Suprapubic skin (tissue), 4 donors: Measurements from ENCODE around the gene DCP1A. TPM values are rescaled to one million over a fixed set of nuclear protein-coding genes. Genes with fewer than 3 reads are reported as not detected.
"Not testable (repeated sequence)": the region's sequence is repeated elsewhere in the genome, so short reads cannot be mapped to it uniquely, and the experiment has no call there.

ENCODE experiments used
- DNase-seq, 2 donors: peaks; one replicate each; pipeline ENCODE4 v3.0.0-alpha.2; 2019; ENCODE audit warnings: low spot score in 2 of 2
- H3K27ac ChIP-seq: fragments of 200-600 bp; sonication (generic); one replicate; pipeline ENCODE4 v1.5.1; 2019
- H3K27me3 ChIP-seq: fragments of 200-600 bp; sonication (generic); one replicate; pipeline ENCODE4 v1.5.1; 2019
- H3K36me3 ChIP-seq: fragments of 200-600 bp; sonication (generic); one replicate; pipeline ENCODE4 v1.5.1; 2019
- H3K4me1 ChIP-seq: fragments of 200-600 bp; sonication (generic); one replicate; pipeline ENCODE4 v1.5.1; 2019
- H3K4me3 ChIP-seq: fragments of 200-600 bp; sonication (generic); one replicate; pipeline ENCODE4 v1.5.1; 2019; ENCODE audit warnings: mild to moderate bottlenecking
- H3K9me3 ChIP-seq: fragments of 200-600 bp; sonication (generic); one replicate; pipeline ENCODE4 v1.5.1; 2019
- EP300 ChIP-seq: sonication (generic); formaldehyde crosslinking; IDR thresholded peaks from one replicate; pipeline ENCODE4 v1.6.1; 2017; ENCODE audit warnings: antibody characterized with exemption
- POLR2A ChIP-seq, 2 donors: fragments of 450-650 bp; IDR thresholded peaks; one replicate each; pipeline ENCODE4 v1.6.1; 2017; ENCODE audit warnings: antibody characterized with exemption in 2 of 2, mild to moderate bottlenecking in 2 of 2, moderate library complexity in 2 of 2
- POLR2AphosphoS5 ChIP-seq, 3 donors: sonication (generic); formaldehyde crosslinking; IDR thresholded peaks; one replicate each; pipeline ENCODE4 v1.6.1; 2017; ENCODE audit warnings: antibody characterized with exemption in 3 of 3
- WGBS: methylation state at CpG from one replicate; pipeline ENCODE4 v1.1.5; 2018; 5-methylcytosine and 5-hydroxymethylcytosine counted together
- total RNA-seq, 4 donors: library from RNA; depleted of rRNA; stranded (reverse); fragments of >200 nt; gene quantifications; one replicate each; pipeline ENCODE4 v1.1.0, GENCODE V29; 2016
- TF ChIP-seq, protein P1 (sequence below), 2 donors: fragments of 200-600 bp in 1 of 2; fragments of 450-650 bp in 1 of 2; sonication (generic) in 1 of 2; IDR thresholded peaks; one replicate each; pipeline ENCODE4 v1.5.1; 2016 to 2019; ENCODE audit warnings: antibody characterized with exemption in 2 of 2, mild to moderate bottlenecking in 1 of 2, moderate library complexity in 1 of 2

Gene DCP1A
- total RNA-seq, 4 donors from 2014 or later: 18.0 to 30.1 (median 22.8) TPM

DNA sequence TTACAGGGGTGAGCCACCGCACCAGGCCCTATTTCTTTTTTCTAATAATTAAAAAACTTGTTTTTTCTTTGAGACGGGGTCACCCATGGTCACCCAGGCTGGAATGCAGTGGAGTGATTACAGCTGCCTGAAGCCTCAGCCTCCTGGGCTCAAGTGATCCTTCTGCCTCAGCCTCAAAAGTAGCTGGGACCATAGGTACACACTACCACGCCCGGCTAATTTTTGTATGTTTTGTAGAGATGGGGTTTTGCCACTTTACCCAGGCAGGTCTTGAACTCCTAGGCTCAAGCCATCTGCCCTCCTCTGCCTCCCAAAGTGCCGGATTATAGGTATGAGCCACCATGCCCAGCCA, 90.7 kb downstream of the DCP1A start:
- Histone ChIP-seq H3K4me1 (peaks cover 21% of the 10 kb centered on the region), H3K9me3 (no peaks in the 10 kb centered on the region), H3K4me3 (no peak overlapping the region), H3K27me3 (no peaks in the 10 kb centered on the region), H3K27ac (no peak overlapping the region), H3K36me3 (no peaks in the 10 kb centered on the region)
- 95% methylated on average over 5 of the region's 5 CpGs for WGBS
- DNase-seq: no peak
- TF ChIP-seq, protein P1, sequence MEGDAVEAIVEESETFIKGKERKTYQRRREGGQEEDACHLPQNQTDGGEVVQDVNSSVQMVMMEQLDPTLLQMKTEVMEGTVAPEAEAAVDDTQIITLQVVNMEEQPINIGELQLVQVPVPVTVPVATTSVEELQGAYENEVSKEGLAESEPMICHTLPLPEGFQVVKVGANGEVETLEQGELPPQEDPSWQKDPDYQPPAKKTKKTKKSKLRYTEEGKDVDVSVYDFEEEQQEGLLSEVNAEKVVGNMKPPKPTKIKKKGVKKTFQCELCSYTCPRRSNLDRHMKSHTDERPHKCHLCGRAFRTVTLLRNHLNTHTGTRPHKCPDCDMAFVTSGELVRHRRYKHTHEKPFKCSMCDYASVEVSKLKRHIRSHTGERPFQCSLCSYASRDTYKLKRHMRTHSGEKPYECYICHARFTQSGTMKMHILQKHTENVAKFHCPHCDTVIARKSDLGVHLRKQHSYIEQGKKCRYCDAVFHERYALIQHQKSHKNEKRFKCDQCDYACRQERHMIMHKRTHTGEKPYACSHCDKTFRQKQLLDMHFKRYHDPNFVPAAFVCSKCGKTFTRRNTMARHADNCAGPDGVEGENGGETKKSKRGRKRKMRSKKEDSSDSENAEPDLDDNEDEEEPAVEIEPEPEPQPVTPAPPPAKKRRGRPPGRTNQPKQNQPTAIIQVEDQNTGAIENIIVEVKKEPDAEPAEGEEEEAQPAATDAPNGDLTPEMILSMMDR (IDR thresholded peaks at IDR 0.05): no peak
- TF ChIP-seq POLR2A (IDR thresholded peaks at IDR 0.05) (no peak), EP300 (no peak), POLR2AphosphoS5 (IDR thresholded peaks at IDR 0.05) (no peak)

DNA sequence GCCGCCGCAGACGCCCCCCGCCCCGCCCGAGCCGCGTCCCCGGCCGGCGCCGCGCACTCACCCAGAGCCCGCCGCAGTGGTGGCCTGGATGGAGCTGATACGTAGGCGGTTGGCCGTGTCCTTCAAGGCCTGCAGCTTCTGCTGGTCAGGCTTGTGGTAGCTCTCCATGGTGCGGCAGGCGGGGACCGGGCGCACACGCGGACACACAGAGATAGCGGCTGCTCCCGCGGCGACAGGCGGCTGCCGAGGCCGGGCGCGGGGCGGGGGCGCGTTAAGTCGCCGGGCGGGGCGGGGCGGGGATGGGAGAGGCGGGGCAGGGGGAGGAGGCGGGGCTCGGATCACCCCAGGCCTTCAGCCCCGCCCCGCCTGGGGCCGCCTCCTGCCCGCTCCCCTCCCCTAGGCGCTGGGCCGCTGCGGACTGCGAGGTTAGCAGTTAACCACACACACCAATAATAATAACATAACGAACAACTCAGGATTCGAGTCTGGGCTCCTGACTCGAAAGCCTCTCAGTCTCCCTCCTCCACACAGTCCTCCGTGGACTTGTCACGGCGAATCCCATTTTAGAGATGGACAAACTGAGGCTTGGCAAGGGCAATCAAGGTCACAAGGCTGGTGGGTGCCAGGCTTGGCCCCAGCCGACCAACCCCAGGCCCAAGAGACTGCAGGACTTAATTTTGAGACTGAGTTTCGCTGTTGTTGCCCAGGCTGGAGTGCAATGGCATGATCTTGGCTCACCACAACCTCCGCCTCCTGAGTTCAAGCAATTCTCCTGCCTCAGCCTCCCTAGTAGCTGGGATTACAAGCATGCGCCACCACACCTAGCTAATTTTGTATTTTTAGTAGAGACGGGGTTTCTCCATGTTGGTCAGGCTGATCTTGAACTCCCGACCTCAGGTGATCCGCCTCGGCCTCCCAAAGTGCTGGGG, 91.3 kb downstream of the DCP1A start, which contains the start of gene TKT:
Gene TKT, minus strand, starts transcription at position 248 of the 929 bp plus-strand sequence. Its CDS starts 80 bp downstream, at position 168.
- Histone ChIP-seq H3K27ac (peak within 1 kb of the TSS; percentile 84), H3K4me3 (peak within 1 kb of the TSS; percentile 91), H3K9me3 (no peaks in the 10 kb centered on the region), H3K36me3 (no peaks in the 10 kb centered on the region), H3K27me3 (no peaks in the 10 kb centered on the region), H3K4me1 (peaks cover 28% of the 10 kb centered on the region)
- DNase-seq: peak; percentile 88 to 91
- TF ChIP-seq, protein P1 (IDR thresholded peaks at IDR 0.05): no peak
- TF ChIP-seq POLR2A (IDR thresholded peaks at IDR 0.05): no peak
- TF ChIP-seq POLR2AphosphoS5 (IDR thresholded peaks at IDR 0.05): no peak
- TF ChIP-seq EP300: no peak
- 70% methylated on average over 10 of the region's 66 CpGs for WGBS

DNA sequence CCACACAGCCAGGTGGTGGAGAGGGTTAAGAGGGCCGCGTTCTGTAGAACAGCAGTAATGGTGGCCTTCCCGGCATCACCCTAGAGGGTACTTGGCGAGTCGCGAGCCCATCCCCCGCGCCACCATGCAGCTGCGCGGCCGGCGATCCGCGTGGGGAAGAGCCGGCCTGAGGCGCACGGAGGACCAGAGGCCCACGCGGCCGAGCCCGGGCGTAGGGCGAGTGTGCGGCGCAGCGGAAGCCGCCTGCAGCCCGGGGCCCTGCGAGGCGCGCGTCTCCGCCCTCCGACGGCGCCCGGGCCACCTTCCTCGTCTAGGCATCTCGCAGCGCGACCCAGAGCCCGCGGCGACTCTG, 91.9 kb downstream of the DCP1A start:
- DNase-seq: no peak
- Histone ChIP-seq H3K27me3 (no peaks in the 10 kb centered on the region), H3K4me1 (peaks cover 34% of the 10 kb centered on the region), H3K36me3 (no peaks in the 10 kb centered on the region), H3K9me3 (no peaks in the 10 kb centered on the region), H3K4me3 (peak overlapping the region; percentile 91), H3K27ac (peak overlapping the region; percentile 84)
- no peak for TF ChIP-seq EP300
- no peak for TF ChIP-seq POLR2AphosphoS5 (IDR thresholded peaks at IDR 0.05)
- TF ChIP-seq POLR2A (IDR thresholded peaks at IDR 0.05): no peak
- WGBS: no CpG with 5 or more reads among the region's 44 CpGs

DNA sequence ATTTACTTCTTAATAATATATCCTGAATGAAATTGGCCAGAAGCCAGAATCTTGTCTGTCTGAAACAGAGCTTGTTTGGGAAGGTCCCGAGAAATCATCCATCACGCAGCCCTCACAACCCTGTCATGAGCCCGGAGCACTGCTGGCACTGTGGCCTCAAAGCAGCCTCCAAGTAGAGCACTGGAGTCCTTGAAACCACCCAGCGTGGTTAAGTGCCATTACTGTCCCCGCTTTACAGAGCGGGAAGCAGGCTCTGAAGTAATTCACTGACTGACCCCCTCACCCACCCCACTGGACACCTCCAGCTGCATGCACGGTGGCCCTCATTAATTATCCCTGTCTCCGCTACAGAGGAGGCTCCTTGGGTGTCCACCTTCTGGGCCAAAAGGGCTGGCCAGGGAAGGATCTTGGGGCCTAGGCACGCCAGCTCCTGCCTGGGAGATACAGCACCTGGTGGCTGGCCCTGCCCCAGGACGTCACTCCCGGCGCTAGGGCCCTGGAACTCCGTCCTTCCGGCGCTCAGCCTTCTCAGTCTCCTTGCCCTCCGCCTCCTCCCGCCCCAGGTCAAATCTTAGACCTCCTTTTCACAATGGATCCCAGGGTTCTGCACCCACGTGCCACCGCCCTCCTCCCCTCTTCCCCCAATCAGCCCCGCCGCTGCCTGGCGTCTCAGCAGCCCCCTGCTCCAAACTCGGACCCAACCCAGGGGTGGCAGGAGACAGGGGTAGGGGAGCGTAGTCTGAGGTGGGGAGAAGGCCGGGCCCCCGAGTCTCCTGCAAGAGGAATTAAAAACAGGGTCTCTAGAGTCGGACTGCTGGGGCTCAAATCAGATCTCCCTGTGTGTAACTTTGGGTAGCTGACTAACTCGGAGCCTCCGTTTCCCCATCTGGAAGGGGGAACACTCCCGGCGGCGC, 92.6 kb downstream of the DCP1A start:
- peaks cover 40% of the 10 kb centered on the region for H3K4me1 ChIP-seq
- WGBS: 2% methylated on average over 25 of the region's 32 CpGs
- H3K4me3 ChIP-seq: peak overlapping the region; percentile 91
- no peaks in the 10 kb centered on the region for H3K9me3 ChIP-seq
- H3K27ac ChIP-seq: peak overlapping the region; percentile 84
- H3K36me3 ChIP-seq: no peaks in the 10 kb centered on the region
- H3K27me3 ChIP-seq: no peaks in the 10 kb centered on the region
- TF ChIP-seq POLR2A (IDR thresholded peaks at IDR 0.05) (no peak), POLR2AphosphoS5 (IDR thresholded peaks at IDR 0.05) (no peak), EP300 (no peak)
- TF ChIP-seq, protein P1 (IDR thresholded peaks at IDR 0.05): no peak
- peak in 1 of 2 donors; percentile 76 for DNase-seq

DNA sequence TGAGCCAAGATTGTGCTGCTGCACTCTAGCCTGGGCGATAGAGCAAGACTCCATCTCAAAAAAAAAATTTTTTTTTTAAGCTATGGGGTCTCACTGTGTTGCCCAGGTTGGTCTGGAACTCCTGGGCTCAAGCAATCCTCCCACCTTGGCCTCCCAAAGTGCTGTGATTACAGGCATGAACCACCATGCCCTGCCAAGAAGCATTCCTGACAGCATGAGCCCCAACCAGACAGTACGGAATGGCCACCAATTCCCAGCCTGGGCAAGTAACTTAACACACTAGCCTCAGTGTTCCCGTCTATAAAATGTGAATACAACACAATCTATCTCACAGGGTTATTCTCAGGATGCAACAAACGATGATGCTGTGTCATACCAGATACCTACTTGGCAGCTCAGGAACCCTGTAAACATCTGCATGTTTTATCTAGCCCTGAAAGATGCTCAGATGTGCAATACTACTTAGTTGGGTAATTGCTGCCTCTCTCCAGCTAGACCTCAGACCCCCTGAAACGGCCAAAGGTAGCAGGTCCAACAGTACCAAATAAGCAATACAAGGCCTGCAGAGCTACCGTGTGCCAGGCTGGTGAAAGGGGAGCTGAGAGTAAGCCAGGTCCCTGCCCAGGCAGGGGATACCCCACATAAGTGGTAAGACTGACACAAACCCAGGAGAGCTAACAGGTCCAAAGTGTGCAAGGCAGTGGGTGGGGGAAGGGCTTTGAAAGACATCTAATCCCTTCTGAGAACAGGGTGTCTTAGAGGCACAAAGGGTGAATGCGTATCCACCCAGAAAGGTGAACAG, 93.4 kb downstream of the DCP1A start:
- WGBS: 52% methylated on average over 7 of the region's 7 CpGs
- no peaks in the 10 kb centered on the region for H3K27me3 ChIP-seq

DNA sequence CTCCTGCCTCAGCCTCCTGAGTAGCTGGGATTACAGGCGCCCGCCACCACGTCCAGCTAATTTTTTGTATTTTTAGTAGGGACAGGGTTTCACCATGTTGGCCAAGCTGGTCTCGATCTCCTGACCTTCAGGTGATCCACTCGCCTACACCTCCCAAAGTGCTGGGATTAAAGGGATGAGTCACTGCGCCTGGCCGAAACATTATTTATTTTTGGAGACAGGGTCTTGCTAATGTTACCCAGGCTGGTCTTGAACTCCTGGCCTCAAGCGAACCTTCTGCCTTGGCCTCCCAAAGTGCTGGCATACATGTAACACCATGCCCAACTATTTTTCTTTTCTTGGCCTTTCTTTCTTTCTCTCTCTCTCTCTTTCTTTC, 94.4 kb downstream of the DCP1A start:
- not testable (repeated sequence) for H3K27me3 ChIP-seq, H3K9me3 ChIP-seq, H3K36me3 ChIP-seq, DNase-seq, H3K4me3 ChIP-seq, H3K27ac ChIP-seq
- H3K4me1 ChIP-seq: peaks cover 40% of the 10 kb centered on the region
- WGBS: 90% methylated on average over 8 of the region's 8 CpGs

More for the DNA sequence above, 93.4 kb downstream of the DCP1A start:
- peaks cover 40% of the 10 kb centered on the region for H3K4me1 ChIP-seq
- no peak overlapping the region for H3K27ac ChIP-seq
- TF ChIP-seq POLR2A (IDR thresholded peaks at IDR 0.05) (no peak), POLR2AphosphoS5 (IDR thresholded peaks at IDR 0.05) (no peak), EP300 (no peak)
- H3K9me3 ChIP-seq: no peaks in the 10 kb centered on the region
- no peak for DNase-seq
- peak overlapping the region; percentile 91 for H3K4me3 ChIP-seq
- H3K36me3 ChIP-seq: no peaks in the 10 kb centered on the region
